HL-60/S4 treated with phorbol 12-myristate 13-acetate at 8.2 ng/mL for 4 days and 3 days (cell line): ENCODE data around the gene DNAJA3.

Source experiments
- in situ Hi-C: fragments of 300-500 bp; cut with MboI; formaldehyde crosslinking; loops from 2 replicates; pipeline ENCODE4 v1.15.0; 2022; ENCODE audit warnings: low sequenced_read_pairs

Gene DNAJA3

GRCh38 chr16:4425378-4426020 is at the start of gene DNAJA3:
Gene DNAJA3 (plus strand): TSS chr16:4425868. CDS start chr16:4425882, 14 bp downstream.
- in situ Hi-C loops = no loop called here

- in situ Hi-C loops = no loop called here
Observed at GRCh38 chr16:4376126-4376892, 49.4 kb upstream of the DNAJA3 start.

DNA sequence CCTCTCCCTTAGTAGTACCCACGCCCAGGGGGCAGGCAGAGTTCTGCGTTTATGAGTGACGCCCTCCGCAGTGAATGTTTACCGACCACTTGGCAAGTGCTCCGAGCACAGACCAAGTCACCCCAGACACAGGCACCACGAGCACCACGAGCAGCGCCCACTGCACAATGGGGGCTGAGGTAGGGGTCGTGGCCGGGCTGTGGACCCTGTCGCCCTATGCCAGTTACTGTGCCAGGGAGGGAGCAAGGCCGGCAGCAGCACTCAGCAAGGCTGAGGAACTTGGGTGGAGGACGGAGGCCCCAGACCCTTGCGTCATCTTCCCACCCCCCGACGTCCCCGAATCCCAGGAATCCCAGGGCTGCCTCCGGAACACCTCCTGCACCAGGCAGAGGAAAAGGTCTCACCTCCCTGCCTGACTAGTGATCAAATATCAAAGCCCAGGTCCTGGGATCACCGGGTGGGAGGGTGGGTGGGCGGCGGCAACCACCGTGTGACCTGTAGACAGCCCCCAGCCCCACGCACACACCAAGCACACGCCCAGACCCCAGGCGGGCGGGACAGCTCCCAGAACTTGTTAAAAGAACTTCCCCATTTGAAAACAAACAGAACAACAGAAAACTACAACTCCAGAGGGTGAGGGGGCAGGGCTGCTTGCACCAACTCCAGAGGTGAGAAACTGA is 48.6 kb upstream of the DNAJA3 start:
- in situ Hi-C loops = no loop called here

DNA sequence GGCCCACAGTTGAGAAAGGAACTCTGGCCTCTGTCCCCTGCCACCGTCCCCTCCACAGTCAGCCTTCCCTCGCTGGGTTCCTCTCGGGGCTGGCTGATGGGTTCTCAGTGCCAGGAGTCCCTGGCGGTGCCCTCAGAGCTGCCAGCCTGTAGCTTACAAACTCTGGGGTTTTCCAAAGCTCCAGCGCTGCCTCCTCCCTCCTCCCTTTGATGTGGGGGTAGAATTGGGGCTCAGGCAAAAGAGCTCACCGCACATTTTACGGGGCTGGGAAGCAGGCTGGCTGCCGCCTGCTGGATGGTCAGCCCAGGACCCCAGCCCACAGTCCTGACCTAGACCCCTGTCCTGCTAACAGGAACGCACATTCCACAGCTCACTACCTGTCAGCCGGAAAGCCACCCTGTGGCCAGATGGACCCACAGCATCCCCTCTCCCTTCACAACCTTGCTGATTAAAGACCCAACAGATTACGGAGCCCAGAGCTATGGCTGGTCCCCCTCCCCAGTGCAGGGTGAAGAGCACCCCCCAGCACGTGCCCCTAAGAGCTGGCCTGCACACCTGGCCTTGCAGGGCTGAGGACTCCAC is 48.0 kb upstream of the DNAJA3 start:
- in situ Hi-C loops = no loop called here

DNA sequence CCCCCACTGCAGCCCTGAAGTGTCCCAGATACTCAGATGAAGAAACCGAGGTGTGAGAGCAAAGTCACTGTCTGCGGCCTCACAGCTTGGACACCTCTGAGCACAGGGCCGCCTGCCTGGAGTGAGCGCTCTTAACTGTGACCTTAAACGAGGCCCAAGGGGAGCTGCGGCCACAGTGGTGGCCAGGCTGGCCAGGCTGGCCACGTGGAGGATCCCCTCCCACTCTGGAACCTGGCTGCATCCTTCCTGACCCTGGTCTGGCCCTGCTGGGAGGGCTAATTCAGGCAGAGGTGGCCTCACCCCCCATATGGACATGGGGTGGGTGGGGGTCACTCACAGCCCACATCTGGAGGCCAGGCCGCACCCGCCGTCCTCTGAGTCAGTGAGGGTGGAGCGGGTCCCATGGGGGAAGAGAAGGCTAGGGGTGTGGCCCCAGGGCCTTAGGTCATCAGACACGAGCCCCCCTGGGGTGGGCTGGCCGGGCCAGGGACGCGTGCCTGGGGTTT is 47.5 kb upstream of the DNAJA3 start:
- in situ Hi-C loops = no loop called here

- in situ Hi-C loops = no loop called here
Observed at GRCh38 chr16:4378999-4379690, 46.5 kb upstream of the DNAJA3 start.

GRCh38 chr16:4380119-4381063 is 45.3 kb upstream of the DNAJA3 start:
- in situ Hi-C loops = no loop called here

- in situ Hi-C loops = no loop called here
Observed at GRCh38 chr16:4381072-4381934, 44.4 kb upstream of the DNAJA3 start.

GRCh38 chr16:4381935-4382794 is 43.5 kb upstream of the DNAJA3 start:
- in situ Hi-C loops = no loop called here

- in situ Hi-C loops = no loop called here
Observed at GRCh38 chr16:4382795-4383357, 42.8 kb upstream of the DNAJA3 start.

DNA sequence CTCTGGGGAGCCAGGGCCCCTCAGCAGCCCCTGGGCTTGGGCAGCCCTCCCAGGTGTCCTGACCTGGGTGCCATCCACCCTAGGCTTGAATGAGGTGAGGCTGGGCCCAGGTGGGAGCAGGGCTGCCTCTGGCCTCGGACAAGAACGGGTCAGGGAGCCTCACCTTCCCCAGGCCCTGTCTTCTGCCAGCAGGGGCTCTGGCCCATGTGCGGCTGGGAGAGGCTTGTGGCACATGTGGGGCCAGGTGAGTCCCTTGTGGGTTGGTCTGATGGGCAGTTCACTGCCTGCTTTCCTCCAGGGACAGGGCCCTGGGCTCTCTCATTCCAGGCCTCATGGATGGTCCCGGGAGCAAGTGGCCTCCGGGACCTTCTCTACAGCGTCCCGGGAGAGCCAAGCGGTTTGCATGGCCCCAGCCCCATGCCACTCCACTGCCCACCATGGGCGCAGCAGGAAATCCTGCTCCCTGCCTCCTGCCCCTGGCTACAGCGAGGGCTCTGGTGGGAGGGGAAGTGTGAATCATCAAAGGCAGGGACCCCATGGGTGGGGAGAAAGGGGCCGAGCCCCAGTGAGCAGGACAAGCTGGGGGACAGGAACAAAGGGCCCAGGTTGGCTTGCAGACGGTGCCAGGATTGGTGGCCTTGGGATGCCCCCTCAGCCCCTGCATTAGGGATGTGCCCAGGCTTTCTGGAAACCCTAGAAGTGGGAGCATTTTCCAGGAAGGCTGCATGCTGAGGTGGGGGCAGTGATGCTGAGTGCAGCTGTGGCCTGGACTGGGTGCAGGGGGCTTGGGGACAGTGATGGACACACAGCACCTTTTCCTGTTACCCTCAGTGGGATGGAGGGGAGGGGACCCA is 41.9 kb upstream of the DNAJA3 start:
- in situ Hi-C loops = no loop called here

DNA sequence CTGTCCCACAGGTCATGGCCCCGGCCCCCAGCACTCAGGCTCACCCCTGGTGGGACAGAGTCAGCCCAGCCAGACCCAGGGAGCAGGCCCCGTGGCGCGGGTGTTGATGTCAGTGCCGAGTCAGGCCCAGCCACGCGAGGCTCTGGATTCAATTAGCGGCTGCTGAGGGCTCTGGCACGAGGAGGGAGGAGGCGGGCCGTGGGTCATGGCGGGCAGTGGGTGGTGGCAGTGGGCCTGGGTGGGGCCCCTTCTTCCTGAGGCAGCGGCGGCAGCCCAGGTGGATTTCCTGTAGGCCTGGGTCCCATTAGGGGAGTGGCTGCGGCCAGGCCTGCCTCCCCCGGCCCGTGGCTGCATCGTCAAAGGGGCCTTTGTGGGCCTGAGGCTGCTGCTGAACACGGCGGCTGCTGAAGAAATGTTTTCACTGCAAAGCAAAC is 41.1 kb upstream of the DNAJA3 start:
- in situ Hi-C loops = no loop called here

- in situ Hi-C loops = no loop called here
Observed at GRCh38 chr16:4385066-4385788, 40.4 kb upstream of the DNAJA3 start.

DNA sequence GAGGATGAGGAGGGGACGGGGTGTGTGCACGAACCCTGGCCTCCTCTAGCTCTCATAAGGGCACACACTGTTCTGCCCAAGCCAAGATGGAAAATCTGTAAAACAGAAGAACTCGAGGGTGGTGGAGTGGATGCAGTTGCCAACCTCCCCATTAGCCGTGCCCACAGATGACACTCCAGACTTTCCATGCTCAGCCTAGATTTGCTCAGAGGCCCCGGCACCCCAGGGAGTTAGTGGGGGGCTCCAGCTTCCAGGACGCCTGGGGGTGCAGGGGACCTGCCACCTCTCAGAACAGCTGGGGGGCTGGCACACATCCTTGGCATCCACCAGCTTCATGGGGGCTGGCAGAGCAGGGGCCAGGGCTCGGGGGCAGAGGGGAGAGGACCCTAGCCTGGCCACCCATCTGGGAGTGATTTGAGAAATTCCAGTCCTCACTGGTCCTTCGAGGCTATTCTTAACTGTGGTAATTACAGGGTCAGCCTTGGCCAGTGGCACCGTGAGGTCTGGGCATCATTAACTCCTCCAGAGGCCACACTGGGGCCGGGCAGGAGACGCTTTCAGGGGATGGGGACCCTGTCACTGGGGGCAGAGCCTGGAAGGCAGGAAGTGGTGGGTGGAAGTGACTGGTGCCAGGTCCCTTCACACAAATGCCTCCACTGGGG is 39.7 kb upstream of the DNAJA3 start:
- in situ Hi-C loops = no loop called here

GRCh38 chr16:4386451-4386805 is 39.2 kb upstream of the DNAJA3 start:
- in situ Hi-C loops = no loop called here
